Lower leg skin (tissue), 4 donors: ENCODE measurements around the gene FBH1. TPM values are rescaled to one million over a fixed set of nuclear protein-coding genes. Genes with fewer than 3 reads are reported as not detected.

Experiments
- DNase-seq, 2 donors: peaks; one replicate each; pipeline ENCODE4 v3.0.0-alpha.2; 2019; ENCODE audit warnings: low spot score in 2 of 2
- H3K4me3 ChIP-seq: fragments of 200-600 bp; sonication (generic); 2 replicates; pipeline ENCODE4 v1.5.1; 2017; ENCODE audit warnings: mild to moderate bottlenecking, low read depth; ENCODE audit not compliant: poor library complexity, severe bottlenecking
- POLR2A ChIP-seq, 2 donors: fragments of 450-650 bp; IDR thresholded peaks; one replicate each; pipeline ENCODE4 v1.6.1; 2016 to 2017; ENCODE audit warnings: antibody characterized with exemption in 2 of 2, mild to moderate bottlenecking in 1 of 2, moderate library complexity in 1 of 2
- WGBS, 2 donors: methylation state at CpG; one replicate each; pipeline ENCODE4 v1.1.5; 2018; 5-methylcytosine and 5-hydroxymethylcytosine counted together
- intact Hi-C: fragments of 100-400 bp; cut with DNase I; formaldehyde crosslinking; loops from one replicate; pipeline ENCODE4 v1.15.0; 2023; ENCODE audit warnings: low total_unique reads
- total RNA-seq, 4 donors: library from RNA; depleted of rRNA; stranded (reverse); fragments of >200 nt; gene quantifications; one replicate each; pipeline ENCODE4 v1.1.0, GENCODE V29; 2016
- TF ChIP-seq, protein P1 (sequence below), 3 donors: fragments of 450-650 bp; IDR thresholded peaks; one replicate each; pipeline ENCODE4 v1.5.1; 2016; ENCODE audit warnings: antibody characterized with exemption in 3 of 3, mild to moderate bottlenecking in 3 of 3, moderate library complexity in 2 of 3

The FBH1 gene
- total RNA-seq, 4 donors from 2014 or later, result 76.0 to 100 (median 92.2) TPM

DNA sequence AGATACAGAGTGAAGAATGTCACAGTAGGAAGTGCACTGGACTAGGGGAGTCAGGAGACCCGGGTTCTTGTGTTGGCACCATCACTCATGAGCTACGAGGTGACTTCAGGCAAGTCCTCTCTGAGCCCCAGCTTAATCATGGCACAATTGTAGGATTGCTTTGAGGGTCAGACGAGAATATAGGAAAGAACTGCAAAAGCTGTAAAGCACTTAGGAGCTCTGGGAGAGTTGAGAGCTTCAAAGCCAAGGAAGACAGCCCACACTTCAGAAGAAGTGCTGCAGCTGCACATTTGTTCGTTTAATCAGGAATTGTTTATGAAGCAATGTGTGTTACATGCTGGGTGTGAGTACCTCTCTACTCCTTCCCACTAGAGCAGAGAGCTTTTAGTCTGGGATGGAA is 4.4 kb downstream of the FBH1 start:
- no peak overlapping the region for H3K4me3 ChIP-seq
- DNase-seq, result peak in 1 of 2 donors; percentile 14
- no peak for TF ChIP-seq POLR2A (IDR thresholded peaks at IDR 0.05)
- TF ChIP-seq, protein P1, sequence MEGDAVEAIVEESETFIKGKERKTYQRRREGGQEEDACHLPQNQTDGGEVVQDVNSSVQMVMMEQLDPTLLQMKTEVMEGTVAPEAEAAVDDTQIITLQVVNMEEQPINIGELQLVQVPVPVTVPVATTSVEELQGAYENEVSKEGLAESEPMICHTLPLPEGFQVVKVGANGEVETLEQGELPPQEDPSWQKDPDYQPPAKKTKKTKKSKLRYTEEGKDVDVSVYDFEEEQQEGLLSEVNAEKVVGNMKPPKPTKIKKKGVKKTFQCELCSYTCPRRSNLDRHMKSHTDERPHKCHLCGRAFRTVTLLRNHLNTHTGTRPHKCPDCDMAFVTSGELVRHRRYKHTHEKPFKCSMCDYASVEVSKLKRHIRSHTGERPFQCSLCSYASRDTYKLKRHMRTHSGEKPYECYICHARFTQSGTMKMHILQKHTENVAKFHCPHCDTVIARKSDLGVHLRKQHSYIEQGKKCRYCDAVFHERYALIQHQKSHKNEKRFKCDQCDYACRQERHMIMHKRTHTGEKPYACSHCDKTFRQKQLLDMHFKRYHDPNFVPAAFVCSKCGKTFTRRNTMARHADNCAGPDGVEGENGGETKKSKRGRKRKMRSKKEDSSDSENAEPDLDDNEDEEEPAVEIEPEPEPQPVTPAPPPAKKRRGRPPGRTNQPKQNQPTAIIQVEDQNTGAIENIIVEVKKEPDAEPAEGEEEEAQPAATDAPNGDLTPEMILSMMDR (IDR thresholded peaks at IDR 0.05), result no peak
- WGBS, 2 donors, result 74 to 78% methylated on average over 4 of the region's 4 CpGs
- intact Hi-C loops, result no loop called here

DNA sequence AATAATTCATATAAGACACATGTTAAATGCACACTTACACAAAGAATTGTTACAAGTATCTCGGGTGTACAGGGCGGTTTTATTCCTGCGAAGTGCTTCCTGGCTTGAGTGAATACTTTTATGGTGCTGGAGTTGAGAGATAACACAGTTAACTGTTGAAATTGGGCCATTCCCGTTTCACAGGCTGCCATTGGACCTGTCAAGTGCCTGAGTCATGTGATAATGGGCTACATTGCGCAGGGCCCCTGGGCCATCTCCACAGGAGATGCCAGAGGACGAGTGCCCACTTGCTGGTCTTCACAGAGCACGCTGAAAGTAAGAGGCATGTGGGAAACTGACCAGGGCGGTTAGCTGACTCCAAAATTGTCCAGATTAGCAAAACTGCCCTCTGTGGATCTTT is 4.8 kb downstream of the FBH1 start:
- 90 to 92% methylated on average over 8 of the region's 8 CpGs for WGBS, 2 donors
- no peak overlapping the region for H3K4me3 ChIP-seq
- intact Hi-C loops, result no loop called here
- DNase-seq, result no peak
- TF ChIP-seq POLR2A (IDR thresholded peaks at IDR 0.05), result no peak
- TF ChIP-seq, protein P1 (IDR thresholded peaks at IDR 0.05), result no peak

DNA sequence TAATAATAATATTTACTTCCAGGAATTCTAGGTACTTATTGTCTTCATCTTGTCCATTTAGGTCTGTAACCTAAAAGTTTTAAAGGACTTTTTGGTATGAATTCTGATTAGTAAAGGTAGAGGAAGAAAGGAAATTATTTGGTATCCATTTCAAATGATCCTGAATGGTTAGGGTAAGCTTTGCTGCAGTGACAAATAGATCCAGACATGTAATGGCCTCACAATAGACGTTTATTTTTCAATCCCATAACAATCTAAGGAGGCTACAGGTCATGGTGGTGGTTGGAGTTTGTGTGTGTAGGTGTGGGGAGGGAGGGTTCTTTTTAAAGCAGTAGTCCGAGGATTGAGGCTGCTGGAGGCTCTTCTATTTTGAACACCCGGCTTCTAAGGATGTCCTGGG is 5.3 kb downstream of the FBH1 start:
- DNase-seq, result no peak
- WGBS, 2 donors, result 93 to 97% methylated on average over 3 of the region's 3 CpGs
- intact Hi-C loops, result no loop called here
- TF ChIP-seq POLR2A (IDR thresholded peaks at IDR 0.05), result no peak
- TF ChIP-seq, protein P1 (IDR thresholded peaks at IDR 0.05), result no peak
- H3K4me3 ChIP-seq, result no peak overlapping the region

DNA sequence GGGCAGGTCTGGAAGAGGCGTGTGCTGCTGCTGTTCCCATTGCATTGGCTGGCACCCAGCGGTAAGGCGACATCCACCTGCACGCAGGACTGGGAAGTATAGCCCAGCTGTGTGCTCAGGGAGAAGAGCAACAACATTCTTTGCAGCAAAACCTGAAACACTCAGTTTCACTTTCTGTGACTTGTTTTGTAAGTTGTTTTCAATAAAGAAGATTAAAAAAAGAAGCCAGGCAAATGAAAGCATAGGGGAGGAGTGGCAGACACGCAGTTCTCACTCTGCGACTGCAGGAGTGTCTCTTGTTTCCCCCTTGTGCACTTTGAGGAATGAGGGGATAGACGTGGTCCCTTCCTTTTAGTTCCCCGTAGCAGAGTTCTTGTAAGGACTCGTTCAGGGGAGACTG is 5.8 kb downstream of the FBH1 start:
- intact Hi-C loops, result no loop called here
- WGBS, 2 donors, result 80 to 91% methylated on average over 9 of the region's 9 CpGs
- TF ChIP-seq, protein P1 (IDR thresholded peaks at IDR 0.05), result no peak
- no peak for TF ChIP-seq POLR2A (IDR thresholded peaks at IDR 0.05)
- H3K4me3 ChIP-seq, result no peak overlapping the region
- no peak for DNase-seq

DNA sequence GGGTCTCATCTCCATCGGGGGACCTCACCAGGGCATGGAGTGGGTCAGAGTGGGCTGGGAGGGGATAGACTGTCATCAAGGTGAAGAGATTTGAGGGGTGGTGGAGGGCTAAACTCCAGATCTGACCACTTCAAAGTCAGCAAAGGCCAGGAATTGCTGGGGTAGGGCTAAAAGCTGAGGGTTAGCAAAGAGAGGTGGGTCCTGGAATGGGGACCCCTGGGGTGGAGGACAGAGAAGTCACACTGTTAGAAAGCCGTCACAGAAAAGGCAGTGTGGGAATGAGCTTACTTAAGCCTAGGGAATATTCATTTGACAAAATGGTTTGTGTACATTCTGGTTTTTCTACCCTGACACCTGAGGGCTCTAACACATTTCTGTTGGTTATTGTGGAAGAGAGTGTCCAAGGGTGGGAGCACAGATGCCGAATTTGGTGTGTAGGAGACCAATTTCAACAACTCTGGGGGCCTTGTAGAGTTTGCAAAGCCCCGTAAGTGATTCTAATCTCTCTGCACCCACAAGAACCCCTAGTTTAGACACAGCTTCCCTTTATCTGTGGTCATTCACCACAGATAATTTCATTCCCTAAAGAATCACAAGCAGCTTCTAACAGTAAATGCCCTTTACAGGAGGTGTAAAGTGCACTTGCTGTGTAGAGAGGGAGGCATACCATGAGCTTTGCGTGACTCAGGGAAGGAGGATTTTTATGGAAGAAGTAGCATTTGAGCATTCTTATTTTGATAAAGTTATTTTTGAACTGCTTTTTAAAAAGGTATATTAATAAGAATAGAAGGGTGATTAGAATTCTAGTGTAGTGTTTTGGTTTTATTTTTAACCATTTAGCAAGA is 6.4 kb downstream of the FBH1 start:
- DNase-seq, result peak in 1 of 2 donors; percentile 45

More for the DNA sequence above, 6.4 kb downstream of the FBH1 start:
- TF ChIP-seq, protein P1 (IDR thresholded peaks at IDR 0.05), result no peak
- TF ChIP-seq POLR2A (IDR thresholded peaks at IDR 0.05), result no peak
- intact Hi-C loops, result no loop called here
- 87 to 88% methylated on average over 5 of the region's 5 CpGs for WGBS, 2 donors
- H3K4me3 ChIP-seq, result no peak overlapping the region
